HUES48 (cell line): ENCODE measurements around the gene BPHL.

Source experiments
- H3K27ac ChIP-seq: one replicate; pipeline ENCODE4 v1.7.0; 2013; ENCODE audit warnings: low read depth, low read length, inconsistent platforms
- H3K27me3 ChIP-seq: 2 replicates; pipeline ENCODE4 v1.6.1; 2013; ENCODE audit warnings: mild to moderate bottlenecking, low read length; ENCODE audit not compliant: control insufficient read depth, insufficient read depth
- H3K36me3 ChIP-seq: 2 replicates; pipeline ENCODE4 v1.6.1; 2013; ENCODE audit warnings: low read length; ENCODE audit not compliant: control insufficient read depth, insufficient read depth
- H3K4me1 ChIP-seq: 2 replicates; pipeline ENCODE4 v1.6.1; 2013; ENCODE audit warnings: mild to moderate bottlenecking, low read length; ENCODE audit not compliant: control insufficient read depth, insufficient read depth
- H3K4me3 ChIP-seq: 2 replicates; pipeline ENCODE4 v1.5.1; 2013; ENCODE audit warnings: mild to moderate bottlenecking, low read depth, low read length
- H3K9ac ChIP-seq: 2 replicates; pipeline ENCODE4 v1.6.1; 2013; ENCODE audit warnings: mild to moderate bottlenecking, low read depth, low read length, moderate library complexity
- H3K9me3 ChIP-seq: 2 replicates; pipeline ENCODE4 v1.6.1; 2013; ENCODE audit warnings: low read length; ENCODE audit not compliant: control insufficient read depth, insufficient read depth

Gene BPHL

DNA sequence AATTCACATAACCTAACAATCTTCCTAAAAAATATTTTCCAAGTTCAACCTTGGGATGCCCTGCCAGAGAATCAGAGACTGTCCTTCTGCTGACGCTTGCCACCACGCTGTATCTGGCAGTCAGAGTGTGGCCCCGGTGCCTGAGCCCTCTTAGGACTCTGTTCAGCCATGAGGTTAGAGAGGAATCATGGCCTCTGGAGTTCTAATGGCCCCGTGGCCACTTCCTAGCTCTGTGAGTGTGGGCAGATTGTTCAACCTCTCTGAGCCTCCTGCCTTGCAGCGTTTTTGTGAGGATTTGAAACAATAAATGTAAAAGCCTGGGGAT is 2.2 kb downstream of the BPHL start:
- no peaks in the 10 kb centered on the region for H3K27me3 ChIP-seq
- H3K9ac ChIP-seq: no peak overlapping the region
- H3K4me3 ChIP-seq: no peak overlapping the region
- H3K27ac ChIP-seq: no peak overlapping the region
- peaks cover 15% of the 10 kb centered on the region for H3K4me1 ChIP-seq
- no peaks in the 10 kb centered on the region for H3K9me3 ChIP-seq
- H3K36me3 ChIP-seq: peaks cover 5% of the 10 kb centered on the region; the same call in 1 of the 2 replicates

DNA sequence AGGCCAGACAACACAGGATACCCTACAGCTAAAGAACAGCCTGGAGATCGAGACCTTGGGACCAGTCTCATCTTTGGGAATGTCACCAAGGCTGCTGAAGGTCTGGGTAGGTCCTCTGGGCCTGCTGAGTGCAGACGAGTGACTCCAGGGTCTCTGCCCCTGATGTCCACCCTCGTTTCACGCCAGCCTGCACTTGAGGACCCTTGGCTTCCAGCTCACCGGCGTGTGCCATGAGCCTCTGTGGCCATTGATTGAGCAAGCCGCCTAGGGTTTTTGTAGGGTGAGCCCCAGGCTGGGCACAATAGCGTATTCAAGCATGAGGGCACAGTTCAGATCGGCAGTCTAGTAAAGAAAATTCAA is 4.3 kb downstream of the BPHL start:
- Histone ChIP-seq H3K4me1 (peaks cover 11% of the 10 kb centered on the region), H3K9ac (no peak overlapping the region), H3K4me3 (no peak overlapping the region), H3K27me3 (no peaks in the 10 kb centered on the region), H3K27ac (no peak overlapping the region), H3K9me3 (no peaks in the 10 kb centered on the region), H3K36me3 (peaks cover 10% of the 10 kb centered on the region)

GRCh38 chr6:3124667-3125066 is 6.2 kb downstream of the BPHL start:
- Histone ChIP-seq H3K27me3 (no peaks in the 10 kb centered on the region), H3K9me3 (no peaks in the 10 kb centered on the region), H3K36me3 (peaks cover 28% of the 10 kb centered on the region), H3K27ac (no peak overlapping the region), H3K9ac (no peak overlapping the region), H3K4me3 (no peak overlapping the region), H3K4me1 (peaks cover 2% of the 10 kb centered on the region)

- Histone ChIP-seq H3K4me3 (no peak overlapping the region), H3K27ac (no peak overlapping the region), H3K9me3 (no peaks in the 10 kb centered on the region), H3K9ac (no peak overlapping the region), H3K4me1 (no peaks in the 10 kb centered on the region), H3K36me3 (peaks cover 38% of the 10 kb centered on the region), H3K27me3 (no peaks in the 10 kb centered on the region)
These were observed 7.3 kb downstream of the BPHL start for GRCh38 chr6:3125815-3126214.

DNA sequence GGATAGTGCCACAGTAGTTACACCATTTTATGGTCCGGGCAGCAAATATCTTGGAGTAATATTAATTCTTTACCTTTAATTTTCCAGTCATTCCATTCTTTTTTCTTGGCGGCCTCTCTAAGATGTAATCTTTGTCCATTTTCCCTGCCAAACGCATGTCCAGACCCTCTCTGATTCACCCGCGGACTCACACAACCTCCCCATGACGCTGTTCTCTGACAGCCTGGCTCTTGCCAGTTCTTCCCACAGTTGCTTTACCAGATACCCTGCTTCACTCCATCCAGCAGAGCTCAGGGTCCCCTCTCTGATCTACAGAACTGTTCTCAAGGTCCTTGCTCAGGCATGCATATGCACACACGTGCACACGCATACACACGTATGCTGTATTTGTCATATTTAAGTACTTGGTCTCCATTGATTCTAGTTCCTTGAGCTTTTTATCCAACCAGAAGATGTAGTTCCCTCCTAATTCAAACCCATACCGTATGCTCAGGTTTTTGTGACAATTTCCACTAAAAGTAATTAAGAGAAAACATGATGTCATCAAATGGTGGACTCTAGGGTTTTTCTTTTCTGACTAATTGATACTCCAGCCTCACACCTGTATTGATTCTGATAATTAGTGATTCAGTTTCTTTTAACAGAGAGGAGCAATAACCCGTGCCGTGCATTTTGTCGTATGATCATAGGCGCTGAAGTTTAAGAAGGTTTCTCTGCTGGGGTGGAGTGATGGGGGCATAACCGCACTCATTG is 10.0 kb downstream of the BPHL start:
- Histone ChIP-seq H3K4me1 (no peaks in the 10 kb centered on the region), H3K4me3 (no peak overlapping the region), H3K9ac (no peak overlapping the region), H3K27ac (no peak overlapping the region), H3K36me3 (peaks cover 60% of the 10 kb centered on the region), H3K9me3 (no peaks in the 10 kb centered on the region), H3K27me3 (no peaks in the 10 kb centered on the region)

GRCh38 chr6:3131695-3132094 is 13.2 kb downstream of the BPHL start:
- Histone ChIP-seq H3K9ac (no peak overlapping the region), H3K4me1 (0 out of 2 replicates have a peak, but pooled peaks cover 8% of the 10 kb centered on the region), H3K9me3 (no peaks in the 10 kb centered on the region), H3K4me3 (no peak overlapping the region), H3K36me3 (peaks cover 86% of the 10 kb centered on the region), H3K27me3 (no peaks in the 10 kb centered on the region), H3K27ac (no peak overlapping the region)

GRCh38 chr6:3133515-3133914 is 15.0 kb downstream of the BPHL start:
- Histone ChIP-seq H3K36me3 (peaks cover 92% of the 10 kb centered on the region), H3K27me3 (no peaks in the 10 kb centered on the region), H3K9me3 (no peaks in the 10 kb centered on the region), H3K4me3 (no peak overlapping the region), H3K27ac (no peak overlapping the region), H3K9ac (no peak overlapping the region), H3K4me1 (0 out of 2 replicates have a peak, but pooled peaks cover 9% of the 10 kb centered on the region)

DNA sequence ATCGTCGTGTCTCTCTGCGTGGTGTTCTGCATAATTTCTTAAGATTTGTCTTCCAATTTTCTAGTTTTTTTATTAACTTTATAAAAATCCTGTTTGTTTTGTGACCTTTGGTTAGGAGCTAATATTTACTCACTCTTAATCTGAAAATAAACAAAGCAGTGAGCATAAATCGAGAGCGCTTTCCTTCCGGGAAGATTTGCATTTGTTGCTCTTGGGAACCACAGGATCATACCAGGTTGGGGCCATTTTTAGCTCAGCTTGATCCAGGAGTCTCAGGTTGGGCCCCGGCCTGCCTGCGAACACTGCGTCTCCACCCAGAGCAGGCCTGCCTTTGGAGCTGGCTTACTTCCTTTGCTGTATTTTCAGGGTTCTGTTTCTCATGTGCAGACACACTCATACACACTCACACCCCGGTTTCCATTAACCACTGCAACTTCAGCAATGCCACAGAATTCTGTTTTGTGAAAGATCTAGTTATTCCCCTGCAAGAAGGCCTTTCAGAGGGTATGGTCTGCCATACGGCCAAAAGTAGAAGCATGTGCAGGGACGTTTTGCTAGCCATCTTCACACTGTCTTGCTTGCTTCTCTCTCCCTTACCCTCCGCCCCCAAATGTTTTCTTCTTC is 17.3 kb downstream of the BPHL start:
- Histone ChIP-seq H3K9ac (no peak overlapping the region), H3K4me1 (0 out of 2 replicates have a peak, but pooled peaks cover 9% of the 10 kb centered on the region), H3K27ac (peak overlapping the region; percentile 31), H3K36me3 (peaks cover 92% of the 10 kb centered on the region), H3K9me3 (no peaks in the 10 kb centered on the region), H3K4me3 (no peak overlapping the region), H3K27me3 (no peaks in the 10 kb centered on the region)

DNA sequence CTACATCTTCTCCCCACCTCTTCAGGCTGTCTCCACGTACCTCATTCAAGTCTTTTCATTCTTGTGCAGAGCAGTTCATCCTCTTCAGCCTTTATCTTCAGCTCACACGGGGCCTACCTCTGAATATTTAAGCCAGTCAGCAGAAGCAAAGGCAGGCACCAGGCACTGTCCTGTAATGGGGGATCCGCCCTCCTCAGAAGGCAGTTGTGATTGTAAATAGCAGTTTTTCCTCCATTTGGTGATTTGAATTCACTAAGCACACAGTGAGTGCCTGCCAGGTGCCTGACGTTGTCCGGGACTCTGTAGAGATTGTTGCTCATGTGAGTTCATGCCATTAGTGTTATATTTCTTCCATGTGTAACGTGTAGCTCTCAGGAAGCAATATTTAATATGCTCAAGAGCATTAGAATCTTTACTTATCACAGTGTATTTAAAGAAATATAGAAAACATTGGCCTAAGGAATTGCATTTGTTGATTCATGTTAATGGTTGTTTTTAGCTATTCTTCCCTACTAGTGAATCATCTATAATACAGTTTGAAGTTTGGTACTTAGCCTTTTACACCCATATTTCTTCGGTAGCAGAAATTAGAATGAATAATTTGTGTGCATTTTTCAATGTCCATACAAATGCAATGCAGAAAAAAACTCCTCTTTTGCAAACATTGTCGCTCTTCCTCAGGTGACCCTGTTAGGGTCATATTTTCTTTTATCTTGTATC is 17.9 kb downstream of the BPHL start:
- no peaks in the 10 kb centered on the region for H3K9me3 ChIP-seq
- H3K36me3 ChIP-seq: peaks cover 92% of the 10 kb centered on the region
- no peaks in the 10 kb centered on the region for H3K27me3 ChIP-seq
- no peak overlapping the region for H3K9ac ChIP-seq
- H3K4me3 ChIP-seq: no peak overlapping the region
- H3K27ac ChIP-seq: no peak overlapping the region
- 0 out of 2 replicates have a peak, but pooled peaks cover 9% of the 10 kb centered on the region for H3K4me1 ChIP-seq

DNA sequence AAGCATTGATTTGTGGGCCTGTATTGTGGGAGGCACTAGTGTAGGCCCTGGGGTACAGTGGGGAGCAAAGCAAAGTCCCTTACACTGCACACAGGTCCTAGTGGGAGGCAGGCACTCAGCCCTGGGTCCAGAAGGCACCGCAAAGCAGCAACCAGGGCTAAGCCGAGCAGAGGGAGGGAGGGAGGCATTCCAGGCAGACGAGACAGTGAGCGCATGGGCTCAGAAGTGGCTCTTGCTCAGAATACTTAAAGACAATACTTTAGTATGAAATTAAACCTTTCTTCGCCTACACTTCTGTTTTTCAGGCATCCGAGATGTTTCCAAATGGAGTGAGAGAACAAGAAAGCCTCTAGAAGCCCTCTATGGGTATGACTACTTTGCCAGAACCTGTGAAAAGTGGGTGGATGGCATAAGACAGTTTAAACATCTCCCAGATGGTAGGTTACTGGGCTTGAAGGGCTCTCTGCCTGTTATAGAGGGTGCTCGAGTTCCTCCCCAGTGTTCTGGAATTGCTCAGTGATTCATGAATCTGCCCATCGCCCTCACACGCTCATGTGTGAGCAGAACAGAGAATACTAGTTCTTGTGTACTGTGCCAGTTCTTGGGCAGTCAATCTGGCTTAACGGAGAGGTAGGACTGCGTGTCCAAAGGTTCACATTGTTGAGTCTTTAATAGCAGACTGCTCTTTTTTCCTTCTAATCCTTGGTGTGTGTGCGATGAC is 18.7 kb downstream of the BPHL start:
- Histone ChIP-seq H3K9ac (no peak overlapping the region), H3K27ac (no peak overlapping the region), H3K36me3 (peaks cover 86% of the 10 kb centered on the region), H3K4me3 (no peak overlapping the region), H3K4me1 (0 out of 2 replicates have a peak, but pooled peaks cover 9% of the 10 kb centered on the region), H3K27me3 (no peaks in the 10 kb centered on the region), H3K9me3 (no peaks in the 10 kb centered on the region)
